Fibroblast of lung (primary cell): ENCODE measurements around the gene KIR3DL2.
"Not testable (repeated sequence)": the region's sequence is repeated elsewhere in the genome, so short reads cannot be mapped to it uniquely, and the experiment has no call there.

Source experiments
- EZH2 ChIP-seq: IDR thresholded peaks from 2 replicates; pipeline ENCODE4 v1.5.1; 2012; ENCODE audit warnings: low read length, control low read depth, mild to moderate bottlenecking; ENCODE audit errors: missing control alignments
- TF ChIP-seq, protein P1 (sequence below), 2 donors: IDR thresholded peaks in 1 of 2; conservative IDR thresholded peaks in 1 of 2; 1 replicate in 1 of 2; 2 replicates in 1 of 2; pipeline ENCODE4 v1.5.1; 2011 to 2012; ENCODE audit warnings: low read length in 2 of 2, control low read depth in 1 of 2, inconsistent platforms in 1 of 2, low read depth in 1 of 2, mild to moderate bottlenecking in 1 of 2

DNA sequence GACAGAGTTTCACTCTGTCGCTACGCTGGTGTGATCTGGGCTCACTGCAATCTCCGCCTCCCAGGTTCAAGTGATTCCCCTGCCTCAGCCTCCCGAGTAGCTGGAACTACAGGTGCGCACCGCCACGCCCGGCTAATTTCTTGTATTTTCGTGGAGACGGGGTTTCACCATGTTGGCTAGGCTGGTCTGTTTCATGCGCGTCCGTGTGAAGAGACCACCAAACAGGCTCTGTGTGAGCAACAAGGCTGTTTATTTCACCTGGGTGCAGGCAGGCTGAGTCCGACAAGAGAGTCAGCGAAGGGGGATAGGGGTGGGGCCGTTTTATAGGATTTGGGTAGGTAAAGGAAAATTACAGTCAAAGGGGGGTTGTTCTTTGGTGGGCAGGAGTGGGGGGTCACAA, 43.9 kb downstream of the KIR3DL2 start:
- TF ChIP-seq, protein P1, sequence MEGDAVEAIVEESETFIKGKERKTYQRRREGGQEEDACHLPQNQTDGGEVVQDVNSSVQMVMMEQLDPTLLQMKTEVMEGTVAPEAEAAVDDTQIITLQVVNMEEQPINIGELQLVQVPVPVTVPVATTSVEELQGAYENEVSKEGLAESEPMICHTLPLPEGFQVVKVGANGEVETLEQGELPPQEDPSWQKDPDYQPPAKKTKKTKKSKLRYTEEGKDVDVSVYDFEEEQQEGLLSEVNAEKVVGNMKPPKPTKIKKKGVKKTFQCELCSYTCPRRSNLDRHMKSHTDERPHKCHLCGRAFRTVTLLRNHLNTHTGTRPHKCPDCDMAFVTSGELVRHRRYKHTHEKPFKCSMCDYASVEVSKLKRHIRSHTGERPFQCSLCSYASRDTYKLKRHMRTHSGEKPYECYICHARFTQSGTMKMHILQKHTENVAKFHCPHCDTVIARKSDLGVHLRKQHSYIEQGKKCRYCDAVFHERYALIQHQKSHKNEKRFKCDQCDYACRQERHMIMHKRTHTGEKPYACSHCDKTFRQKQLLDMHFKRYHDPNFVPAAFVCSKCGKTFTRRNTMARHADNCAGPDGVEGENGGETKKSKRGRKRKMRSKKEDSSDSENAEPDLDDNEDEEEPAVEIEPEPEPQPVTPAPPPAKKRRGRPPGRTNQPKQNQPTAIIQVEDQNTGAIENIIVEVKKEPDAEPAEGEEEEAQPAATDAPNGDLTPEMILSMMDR (conservative IDR thresholded peaks at IDR 0.05 in 1 of 2, IDR thresholded peaks at IDR 0.05 in 1 of 2; ENCODE audit: low read depth in 1 of 2, low read length in 2 of 2), result not testable (repeated sequence)
- TF ChIP-seq EZH2, result not testable (repeated sequence)
